ENCODE data around the gene CPEB3. TPM values are rescaled to one million over a fixed set of nuclear protein-coding genes. Genes with fewer than 3 reads are reported as not detected.

The CPEB3 gene
- total RNA-seq, 1 experiment from 2014 or later, result 1.2 TPM

GRCh38 chr10:92213049-92213448 lies 77.8 kb downstream of the CPEB3 start:
- DNase-seq (ENCODE audit: low read depth), result no peak

- peak; percentile 69 for DNase-seq (ENCODE audit: low read depth)
Observed at GRCh38 chr10:92208736-92209135, 82.1 kb downstream of the CPEB3 start.

GRCh38 chr10:92208157-92208720 lies 82.6 kb downstream of the CPEB3 start:
- DNase-seq (ENCODE audit: low read depth), result no peak

GRCh38 chr10:92207061-92207460 lies 83.8 kb downstream of the CPEB3 start:
- no peak for DNase-seq (ENCODE audit: low read depth)

GRCh38 chr10:92203919-92204623 lies 86.8 kb downstream of the CPEB3 start:
- DNase-seq (ENCODE audit: low read depth), result no peak

GRCh38 chr10:92202536-92202935 lies 88.3 kb downstream of the CPEB3 start:
- DNase-seq (ENCODE audit: low read depth), result no peak

- peak; percentile 32 for DNase-seq (ENCODE audit: low read depth)
Observed at GRCh38 chr10:92200564-92200963, 90.3 kb downstream of the CPEB3 start.

GRCh38 chr10:92187101-92187500 lies 103.8 kb downstream of the CPEB3 start:
- DNase-seq (ENCODE audit: low read depth), result no peak

- no peak for DNase-seq (ENCODE audit: low read depth)
Observed at GRCh38 chr10:92184977-92185376, 105.9 kb downstream of the CPEB3 start.

- DNase-seq (ENCODE audit: low read depth), result no peak
Observed at GRCh38 chr10:92183199-92183598, 107.7 kb downstream of the CPEB3 start.

- DNase-seq (ENCODE audit: low read depth), result no peak
Observed at GRCh38 chr10:92181575-92181974, 109.3 kb downstream of the CPEB3 start.

- DNase-seq (ENCODE audit: low read depth), result no peak
Observed at GRCh38 chr10:92180399-92180798, 110.5 kb downstream of the CPEB3 start.

GRCh38 chr10:92177546-92177945 lies 113.3 kb downstream of the CPEB3 start:
- peak; percentile 3 for DNase-seq (ENCODE audit: low read depth)

GRCh38 chr10:92175164-92175563 lies 115.7 kb downstream of the CPEB3 start:
- no peak for DNase-seq (ENCODE audit: low read depth)

- no peak for DNase-seq (ENCODE audit: low read depth)
Observed at GRCh38 chr10:92173996-92174395, 116.9 kb downstream of the CPEB3 start.

- DNase-seq (ENCODE audit: low read depth), result no peak
Observed at GRCh38 chr10:92164036-92164696, 126.7 kb downstream of the CPEB3 start.

GRCh38 chr10:92162541-92162940 lies 128.3 kb downstream of the CPEB3 start:
- no peak for DNase-seq (ENCODE audit: low read depth)

- no peak for DNase-seq (ENCODE audit: low read depth)
Observed at GRCh38 chr10:92156874-92157773, 133.8 kb downstream of the CPEB3 start.

- DNase-seq (ENCODE audit: low read depth), result no peak
Observed at GRCh38 chr10:92150823-92151222, 140.1 kb downstream of the CPEB3 start.

GRCh38 chr10:92149261-92149660 lies 141.6 kb downstream of the CPEB3 start:
- DNase-seq (ENCODE audit: low read depth), result no peak

- no peak for DNase-seq (ENCODE audit: low read depth)
Observed at GRCh38 chr10:92146781-92147180, 144.1 kb downstream of the CPEB3 start.

- DNase-seq (ENCODE audit: low read depth), result no peak
Observed at GRCh38 chr10:92146107-92146506, 144.8 kb downstream of the CPEB3 start.
